HEK293 (cell line): Measurements from ENCODE around the gene PRODH2.

Source experiments
- ZBTB8A ChIP-seq: fragments of 450-650 bp; formaldehyde crosslinking; IDR thresholded peaks from 2 replicates; pipeline ENCODE4 v1.5.1; 2016; ENCODE audit warnings: missing biosample characterization, missing genetic modification characterization
- ZEB2 ChIP-seq: fragments of 450-650 bp; formaldehyde crosslinking; IDR thresholded peaks from 2 replicates; pipeline ENCODE4 v1.5.1; 2016; ENCODE audit warnings: missing biosample characterization, missing genetic modification characterization
- ZFP37 ChIP-seq: fragments of 450-650 bp; formaldehyde crosslinking; IDR thresholded peaks from 2 replicates; pipeline ENCODE4 v1.5.1; 2016; ENCODE audit warnings: missing biosample characterization, missing genetic modification characterization
- ZNF148 ChIP-seq: fragments of 450-650 bp; formaldehyde crosslinking; IDR thresholded peaks from 2 replicates; pipeline ENCODE4 v1.5.0; 2017; ENCODE audit warnings: missing biosample characterization, missing genetic modification characterization, borderline replicate concordance
- ZNF18 ChIP-seq: fragments of 450-650 bp; formaldehyde crosslinking; IDR thresholded peaks from 2 replicates; pipeline ENCODE4 v1.5.1; 2016; ENCODE audit warnings: missing biosample characterization, missing genetic modification characterization
- ZNF274 ChIP-seq, 2 experiments: fragments of 200-500 bp in 1 of 2; fragments of 450-650 bp in 1 of 2; sonication (Bioruptor generic) in 1 of 2; formaldehyde crosslinking in 1 of 2; IDR thresholded peaks; 2 replicates each; pipeline versions ENCODE4 v1.5.1 to v1.6.1; 2014 to 2016; ENCODE audit warnings: borderline replicate concordance in 1 of 2, inconsistent platforms in 1 of 2, low read length in 1 of 2, missing biosample characterization in 1 of 2, missing genetic modification characterization in 1 of 2
- ZNF600 ChIP-seq: fragments of 450-650 bp; formaldehyde crosslinking; IDR thresholded peaks from 2 replicates; pipeline ENCODE4 v1.5.1; 2016; ENCODE audit warnings: missing biosample characterization, missing genetic modification characterization
- TF ChIP-seq, protein P1 (sequence below): fragments of 450-650 bp; formaldehyde crosslinking; IDR thresholded peaks from 2 replicates; pipeline ENCODE4 v1.5.1; 2016; ENCODE audit warnings: missing biosample characterization, missing genetic modification characterization
- TF ChIP-seq, protein P2 (sequence below): fragments of 450-650 bp; formaldehyde crosslinking; IDR thresholded peaks from 2 replicates; pipeline ENCODE4 v1.5.1; 2016; ENCODE audit warnings: missing biosample characterization, missing genetic modification characterization

DNA sequence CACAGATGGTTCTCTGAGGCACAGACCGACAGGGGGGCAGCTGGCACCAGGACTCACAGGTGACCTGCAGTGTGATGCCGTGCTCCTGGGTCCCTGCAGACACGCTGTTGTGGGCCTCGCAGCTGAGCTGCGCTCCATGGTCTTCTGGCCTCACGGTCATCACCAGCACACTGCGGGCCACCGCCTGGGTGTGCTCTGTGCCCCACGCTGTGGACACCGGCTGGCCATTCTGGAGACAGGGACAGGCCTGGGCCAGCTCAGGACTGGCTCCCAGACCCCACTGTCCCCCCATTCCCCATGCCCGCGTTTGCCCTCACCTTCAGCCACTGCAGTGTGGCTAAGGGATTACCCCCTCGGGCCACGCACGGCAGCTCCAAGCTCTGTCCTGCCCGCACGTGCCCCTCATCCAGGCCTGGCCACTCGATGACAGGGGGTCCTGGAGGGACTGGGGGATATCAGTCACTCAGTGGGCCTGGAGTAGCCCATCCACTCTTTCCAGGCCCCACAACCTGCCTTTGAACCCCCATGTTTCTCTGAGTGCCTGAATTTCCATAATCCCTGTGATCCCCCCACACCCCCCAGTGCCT is 36.4 kb upstream of the PRODH2 start:
- TF ChIP-seq ZFP37 (no peak), ZNF148 (tag by site-specific recombination) (no peak), ZEB2 (tag by site-specific recombination) (no peak), ZBTB8A (no peak), ZNF18 (tag by site-specific recombination) (no peak), ZNF274 (IDR thresholded peaks at IDR 0.05; ENCODE audit: low read length) (no peak), ZNF274 (tag by site-specific recombination; IDR thresholded peaks at IDR 0.05; ENCODE audit: borderline replicate concordance) (no peak), ZNF600 (tag by site-specific recombination) (no peak)
- TF ChIP-seq, protein P1, sequence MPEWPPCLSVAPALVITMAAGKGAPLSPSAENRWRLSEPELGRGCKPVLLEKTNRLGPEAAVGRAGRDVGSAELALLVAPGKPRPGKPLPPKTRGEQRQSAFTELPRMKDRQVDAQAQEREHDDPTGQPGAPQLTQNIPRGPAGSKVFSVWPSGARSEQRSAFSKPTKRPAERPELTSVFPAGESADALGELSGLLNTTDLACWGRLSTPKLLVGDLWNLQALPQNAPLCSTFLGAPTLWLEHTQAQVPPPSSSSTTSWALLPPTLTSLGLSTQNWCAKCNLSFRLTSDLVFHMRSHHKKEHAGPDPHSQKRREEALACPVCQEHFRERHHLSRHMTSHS (tag by site-specific recombination) = no peak
- TF ChIP-seq, protein P2, sequence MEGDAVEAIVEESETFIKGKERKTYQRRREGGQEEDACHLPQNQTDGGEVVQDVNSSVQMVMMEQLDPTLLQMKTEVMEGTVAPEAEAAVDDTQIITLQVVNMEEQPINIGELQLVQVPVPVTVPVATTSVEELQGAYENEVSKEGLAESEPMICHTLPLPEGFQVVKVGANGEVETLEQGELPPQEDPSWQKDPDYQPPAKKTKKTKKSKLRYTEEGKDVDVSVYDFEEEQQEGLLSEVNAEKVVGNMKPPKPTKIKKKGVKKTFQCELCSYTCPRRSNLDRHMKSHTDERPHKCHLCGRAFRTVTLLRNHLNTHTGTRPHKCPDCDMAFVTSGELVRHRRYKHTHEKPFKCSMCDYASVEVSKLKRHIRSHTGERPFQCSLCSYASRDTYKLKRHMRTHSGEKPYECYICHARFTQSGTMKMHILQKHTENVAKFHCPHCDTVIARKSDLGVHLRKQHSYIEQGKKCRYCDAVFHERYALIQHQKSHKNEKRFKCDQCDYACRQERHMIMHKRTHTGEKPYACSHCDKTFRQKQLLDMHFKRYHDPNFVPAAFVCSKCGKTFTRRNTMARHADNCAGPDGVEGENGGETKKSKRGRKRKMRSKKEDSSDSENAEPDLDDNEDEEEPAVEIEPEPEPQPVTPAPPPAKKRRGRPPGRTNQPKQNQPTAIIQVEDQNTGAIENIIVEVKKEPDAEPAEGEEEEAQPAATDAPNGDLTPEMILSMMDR (tag by site-specific recombination) = no peak
